SU-DHL-6 (cell line): ENCODE data around the gene DEDD.

Experiments used
- CTCF ChIP-seq: fragments of 200-600 bp; sonication (generic); IDR thresholded peaks from one replicate; pipeline ENCODE4 v1.5.1; 2017; ENCODE audit warnings: antibody characterized with exemption, mild to moderate bottlenecking, low read length, moderate library complexity; ENCODE audit not compliant: insufficient read depth, poor library complexity, severe bottlenecking
- EZH2phosphoT487 ChIP-seq: fragments of 200-600 bp; sonication (generic), shearing (Covaris generic); conservative IDR thresholded peaks from 2 replicates; pipeline ENCODE4 v1.6.1; 2018; ENCODE audit warnings: mild to moderate bottlenecking, antibody characterized with exemption, low read length, moderate library complexity, mixed read lengths

GRCh38 chr1:161159087-161159912, 26.8 kb upstream of the DEDD start, which contains the start of gene USP21:
- TF ChIP-seq CTCF (no peak), EZH2phosphoT487 (no peak)
